Karpas-422 (cell line): ENCODE results near the gene CDC14B. TPM values are rescaled to one million over a fixed set of nuclear protein-coding genes. Genes with fewer than 3 reads are reported as not detected.

Experiments
- total RNA-seq: library from RNA; depleted of rRNA; stranded (reverse); fragments of >200 nt; shearing (Covaris generic); gene quantifications from 2 replicates; pipeline ENCODE4 v1.2.3, GENCODE V29; 2014; ENCODE audit warnings: low replicate concordance; rRNA removed

CDC14B gene
- total RNA-seq, 1 experiment from 2014 or later = 1.3 TPM

Other genes starting within 250 kb of the CDC14B start
- gene SLC35D2, start 236.1 kb downstream of the CDC14B start, total RNA-seq = 0.51 and 1.9 TPM in 2 replicates
- 5.5 and 6.8 TPM in 2 replicates for gene ZNF367, start 201.5 kb downstream of the CDC14B start, total RNA-seq
- gene HABP4, start 169.7 kb downstream of the CDC14B start, total RNA-seq = 1.8 and 7.3 TPM in 2 replicates
- gene PRXL2C, start 35.5 kb upstream of the CDC14B start, total RNA-seq = 1.6 and 1.9 TPM in 2 replicates
- gene ZNF510, start 158.2 kb upstream of the CDC14B start, total RNA-seq = 12.7 and 20.5 TPM in 2 replicates
- 8.9 and 11.0 TPM in 2 replicates for gene ZNF782, start 234.7 kb upstream of the CDC14B start, total RNA-seq